Measurements from ENCODE around the gene TAS2R1.
A peak's percentile ranks its signal among the peaks of the same experiment; 100 is the strongest.

The TAS2R1 gene

GRCh38 chr5:9655641-9656040, 25.5 kb upstream of the TAS2R1 start:
- no peak overlapping the region for H3K4me3 ChIP-seq (replicated peaks in 1 of 2; ENCODE audit: low read depth in 2 of 2, low read length in 2 of 2)
- no peak for TF ChIP-seq CTCF (IDR thresholded peaks at IDR 0.05; ENCODE audit: low read depth, low read length)
- peak in 1 of 2 donors; percentile 14 for DNase-seq (ENCODE audit: low read depth in 2 of 2)

GRCh38 chr5:9654886-9655285, 24.7 kb upstream of the TAS2R1 start:
- H3K4me3 ChIP-seq (replicated peaks in 1 of 2; ENCODE audit: low read depth in 2 of 2, low read length in 2 of 2): no peak overlapping the region
- peak; percentile 78 to 80 for DNase-seq (ENCODE audit: low read depth in 2 of 2)
- no peak for TF ChIP-seq CTCF (IDR thresholded peaks at IDR 0.05; ENCODE audit: low read depth, low read length)

- DNase-seq (ENCODE audit: low read depth in 2 of 2): peak; percentile 92 to 95
- H3K4me3 ChIP-seq (replicated peaks in 1 of 2; ENCODE audit: low read depth in 2 of 2, low read length in 2 of 2): no peak overlapping the region
- no peak for TF ChIP-seq CTCF (IDR thresholded peaks at IDR 0.05; ENCODE audit: low read depth, low read length)
These were observed 23.7 kb upstream of the TAS2R1 start for GRCh38 chr5:9653811-9654210.

GRCh38 chr5:9653061-9653460, 22.9 kb upstream of the TAS2R1 start:
- no peak overlapping the region for H3K4me3 ChIP-seq (replicated peaks in 1 of 2; ENCODE audit: low read depth in 2 of 2, low read length in 2 of 2)
- no peak for TF ChIP-seq CTCF (IDR thresholded peaks at IDR 0.05; ENCODE audit: low read depth, low read length)
- peak in 1 of 2 donors; percentile 13 for DNase-seq (ENCODE audit: low read depth in 2 of 2)

GRCh38 chr5:9652295-9652694, 22.1 kb upstream of the TAS2R1 start:
- H3K4me3 ChIP-seq (replicated peaks in 1 of 2; ENCODE audit: low read depth in 2 of 2, low read length in 2 of 2): no peak overlapping the region
- peak in 1 of 2 donors; percentile 8 for DNase-seq (ENCODE audit: low read depth in 2 of 2)
- no peak for TF ChIP-seq CTCF (IDR thresholded peaks at IDR 0.05; ENCODE audit: low read depth, low read length)

- DNase-seq (ENCODE audit: low read depth in 2 of 2): no peak
- H3K4me3 ChIP-seq (replicated peaks in 1 of 2; ENCODE audit: low read depth in 2 of 2, low read length in 2 of 2): no peak overlapping the region
- TF ChIP-seq CTCF (IDR thresholded peaks at IDR 0.05; ENCODE audit: low read depth, low read length): no peak
These were observed 16.7 kb upstream of the TAS2R1 start for GRCh38 chr5:9646843-9647242.

GRCh38 chr5:9644630-9645029, 14.5 kb upstream of the TAS2R1 start:
- DNase-seq (ENCODE audit: low read depth in 2 of 2): peak in 1 of 2 donors; percentile 58
- no peak overlapping the region for H3K4me3 ChIP-seq (replicated peaks in 1 of 2; ENCODE audit: low read depth in 2 of 2, low read length in 2 of 2)
- TF ChIP-seq CTCF (IDR thresholded peaks at IDR 0.05; ENCODE audit: low read depth, low read length): no peak
